Measurements from ENCODE around the gene RAB10. TPM values are rescaled to one million over a fixed set of nuclear protein-coding genes. Genes with fewer than 3 reads are reported as not detected.
"Not testable (repeated sequence)": the region's sequence is repeated elsewhere in the genome, so short reads cannot be mapped to it uniquely, and the experiment has no call there.

RAB10 gene
- total RNA-seq, 2 donors from 2014 or later: 73.9 to 80.8 TPM

DNA sequence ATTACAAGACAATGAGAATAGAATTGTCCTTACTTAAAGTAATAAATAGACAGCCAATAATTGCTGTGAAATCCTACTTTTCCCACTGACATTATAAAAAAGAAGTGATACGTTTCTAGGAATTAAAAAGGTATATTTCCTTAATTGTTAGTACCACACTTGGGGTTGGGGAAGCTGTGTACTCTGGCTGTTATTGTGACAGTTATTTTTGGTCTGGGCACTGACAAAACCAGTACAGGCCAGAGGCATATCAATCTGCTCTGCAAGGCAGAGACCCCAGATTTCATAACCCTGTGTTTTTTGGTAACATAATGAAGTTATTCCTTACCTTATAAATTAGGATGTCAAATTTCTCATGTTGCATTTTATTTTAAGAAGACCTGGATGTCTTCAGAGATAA is 66.5 kb downstream of the RAB10 start:
- ATAC-seq (ENCODE audit: insufficient number of reproducible peaks, low FRiP score, low read depth): no peak

DNA sequence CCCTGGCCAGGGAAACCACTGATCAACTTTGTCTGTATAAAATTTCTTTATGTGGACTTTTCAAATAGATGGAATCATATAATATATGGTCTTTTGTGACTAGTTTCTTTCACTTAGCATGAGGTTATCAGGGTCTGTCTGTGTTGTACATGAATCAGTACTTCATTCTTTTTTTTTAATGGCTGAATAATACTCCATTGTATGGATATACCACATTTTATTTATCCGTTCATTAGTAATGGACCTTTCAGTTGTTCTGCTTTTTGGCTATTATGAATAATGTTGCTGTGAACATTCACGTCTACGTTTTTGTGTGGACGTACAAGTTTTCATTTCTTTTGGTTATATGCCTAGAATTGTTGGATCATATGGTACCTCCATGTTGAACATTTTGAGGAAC is 69.9 kb downstream of the RAB10 start:
- no peak for ATAC-seq (ENCODE audit: insufficient number of reproducible peaks, low FRiP score, low read depth)
- no peak for DNase-seq (ENCODE audit: low spot score)
- Histone ChIP-seq H3K27me3 (replicated peaks; ENCODE audit: insufficient read depth) (no peaks in the 10 kb centered on the region), H3K36me3 (peaks cover 5% of the 10 kb centered on the region), H3K4me1 (ENCODE audit: control insufficient read depth in 1 of 2, low read depth in 2 of 2) (peaks cover 0 to 15% of the 10 kb centered on the region in 2 donors), H3K9me3 (peaks cover 2% of the 10 kb centered on the region), H3K27ac (no peak overlapping the region), H3K4me3 (no peak overlapping the region)
- TF ChIP-seq, protein P1, sequence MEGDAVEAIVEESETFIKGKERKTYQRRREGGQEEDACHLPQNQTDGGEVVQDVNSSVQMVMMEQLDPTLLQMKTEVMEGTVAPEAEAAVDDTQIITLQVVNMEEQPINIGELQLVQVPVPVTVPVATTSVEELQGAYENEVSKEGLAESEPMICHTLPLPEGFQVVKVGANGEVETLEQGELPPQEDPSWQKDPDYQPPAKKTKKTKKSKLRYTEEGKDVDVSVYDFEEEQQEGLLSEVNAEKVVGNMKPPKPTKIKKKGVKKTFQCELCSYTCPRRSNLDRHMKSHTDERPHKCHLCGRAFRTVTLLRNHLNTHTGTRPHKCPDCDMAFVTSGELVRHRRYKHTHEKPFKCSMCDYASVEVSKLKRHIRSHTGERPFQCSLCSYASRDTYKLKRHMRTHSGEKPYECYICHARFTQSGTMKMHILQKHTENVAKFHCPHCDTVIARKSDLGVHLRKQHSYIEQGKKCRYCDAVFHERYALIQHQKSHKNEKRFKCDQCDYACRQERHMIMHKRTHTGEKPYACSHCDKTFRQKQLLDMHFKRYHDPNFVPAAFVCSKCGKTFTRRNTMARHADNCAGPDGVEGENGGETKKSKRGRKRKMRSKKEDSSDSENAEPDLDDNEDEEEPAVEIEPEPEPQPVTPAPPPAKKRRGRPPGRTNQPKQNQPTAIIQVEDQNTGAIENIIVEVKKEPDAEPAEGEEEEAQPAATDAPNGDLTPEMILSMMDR (IDR thresholded peaks at IDR 0.05): no peak

More for the DNA sequence above, 66.5 kb downstream of the RAB10 start:
- Histone ChIP-seq H3K27ac (no peak overlapping the region), H3K27me3 (replicated peaks; ENCODE audit: insufficient read depth) (no peaks in the 10 kb centered on the region), H3K4me3 (no peak overlapping the region), H3K4me1 (ENCODE audit: control insufficient read depth in 1 of 2, low read depth in 2 of 2) (peaks cover 0 to 18% of the 10 kb centered on the region in 2 donors), H3K36me3 (peaks cover 5% of the 10 kb centered on the region), H3K9me3 (peaks cover 2% of the 10 kb centered on the region)
- DNase-seq (ENCODE audit: low spot score): no peak
- TF ChIP-seq, protein P1 (IDR thresholded peaks at IDR 0.05): no peak

GRCh38 chr2:26108701-26109100 is 74.8 kb downstream of the RAB10 start:
- H3K4me3 ChIP-seq; H3K27ac ChIP-seq; ATAC-seq (ENCODE audit: insufficient number of reproducible peaks, low FRiP score, low read depth): not testable (repeated sequence)

DNA sequence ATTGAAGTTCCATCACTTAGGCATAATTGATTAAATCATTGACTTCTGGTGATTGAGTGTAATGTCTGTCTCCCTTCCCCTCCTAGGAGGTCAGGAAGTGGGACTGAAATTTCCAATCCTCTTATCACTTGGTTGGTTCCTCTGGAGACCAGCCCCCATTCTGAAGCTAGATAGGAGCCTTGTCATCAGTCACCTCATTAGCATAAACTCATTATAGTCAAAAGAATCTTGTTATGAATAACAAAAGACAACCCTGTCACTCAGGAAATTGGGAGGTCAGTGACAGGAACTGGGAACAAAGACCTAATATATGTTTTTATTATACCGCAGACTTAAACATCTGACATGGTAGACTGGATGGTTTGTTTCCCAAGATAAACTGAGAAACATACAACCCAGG is 78.3 kb downstream of the RAB10 start:
- no peak for ATAC-seq (ENCODE audit: insufficient number of reproducible peaks, low FRiP score, low read depth)
- TF ChIP-seq, protein P1 (IDR thresholded peaks at IDR 0.05): no peak

More at GRCh38 chr2:26108701-26109100, 74.8 kb downstream of the RAB10 start:
- H3K27me3 ChIP-seq (replicated peaks; ENCODE audit: insufficient read depth); DNase-seq (ENCODE audit: low spot score); H3K9me3 ChIP-seq; H3K4me1 ChIP-seq (ENCODE audit: control insufficient read depth in 1 of 2, low read depth in 2 of 2): not testable (repeated sequence)
- peaks cover 12% of the 10 kb centered on the region for H3K36me3 ChIP-seq

DNA sequence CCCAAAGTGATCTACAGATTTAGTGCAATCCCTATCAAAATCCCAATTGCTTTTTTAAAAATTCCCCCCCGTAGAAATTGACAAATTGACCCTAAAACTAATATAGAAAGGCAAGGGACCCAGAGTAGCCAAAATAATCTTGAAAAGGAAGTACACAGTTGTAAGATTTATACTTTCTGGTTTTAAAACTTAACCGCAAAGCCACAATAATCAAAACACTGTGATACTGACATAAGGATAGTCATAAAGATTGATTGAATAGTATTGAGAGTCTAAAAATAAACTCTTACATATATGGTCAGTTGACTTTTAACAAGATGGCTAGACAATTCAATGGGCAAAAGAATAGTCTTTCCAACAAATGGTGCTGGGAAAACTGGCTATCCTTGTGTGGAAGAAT is 80.3 kb downstream of the RAB10 start:
- ATAC-seq (ENCODE audit: insufficient number of reproducible peaks, low FRiP score, low read depth) (no peak), DNase-seq (ENCODE audit: low spot score) (no peak)
- TF ChIP-seq, protein P1 (IDR thresholded peaks at IDR 0.05): no peak
- Histone ChIP-seq H3K27me3 (replicated peaks; ENCODE audit: insufficient read depth) (no peaks in the 10 kb centered on the region), H3K4me1 (ENCODE audit: control insufficient read depth in 1 of 2, low read depth in 2 of 2) (no peaks in the 10 kb centered on the region), H3K36me3 (peaks cover 8% of the 10 kb centered on the region), H3K9me3 (no peaks in the 10 kb centered on the region), H3K27ac (no peak overlapping the region), H3K4me3 (no peak overlapping the region)

More for the DNA sequence above, 78.3 kb downstream of the RAB10 start:
- H3K36me3 ChIP-seq: peaks cover 8% of the 10 kb centered on the region
- no peaks in the 10 kb centered on the region for H3K4me1 ChIP-seq (ENCODE audit: control insufficient read depth in 1 of 2, low read depth in 2 of 2)
- no peaks in the 10 kb centered on the region for H3K9me3 ChIP-seq
- H3K27ac ChIP-seq: no peak overlapping the region
- H3K4me3 ChIP-seq: no peak overlapping the region
- H3K27me3 ChIP-seq (replicated peaks; ENCODE audit: insufficient read depth): no peaks in the 10 kb centered on the region
- DNase-seq (ENCODE audit: low spot score): no peak

DNA sequence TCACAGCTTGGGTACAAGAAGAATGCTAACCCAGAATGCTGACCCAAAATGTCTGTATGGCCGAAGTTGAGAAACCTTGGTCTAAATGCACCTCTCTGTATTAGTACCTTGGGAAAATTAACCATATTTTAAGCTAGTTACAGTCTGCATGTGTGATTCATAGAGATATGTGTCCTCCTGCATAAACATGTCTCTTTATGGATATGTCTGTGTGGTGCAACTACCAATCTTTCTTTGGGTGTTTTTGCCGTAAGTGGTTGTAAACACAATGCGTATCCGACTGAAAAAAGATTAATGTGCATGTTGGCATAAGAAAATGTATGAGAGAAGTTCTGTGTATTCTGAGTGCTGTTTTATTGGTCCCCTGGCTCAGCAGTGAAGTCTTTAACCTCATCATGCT is 84.8 kb downstream of the RAB10 start:
- DNase-seq (ENCODE audit: low spot score): no peak
- Histone ChIP-seq H3K27me3 (replicated peaks; ENCODE audit: insufficient read depth) (no peaks in the 10 kb centered on the region), H3K9me3 (no peaks in the 10 kb centered on the region), H3K4me1 (ENCODE audit: control insufficient read depth in 1 of 2, low read depth in 2 of 2) (no peaks in the 10 kb centered on the region), H3K36me3 (no peaks in the 10 kb centered on the region), H3K27ac (no peak overlapping the region), H3K4me3 (no peak overlapping the region)
- TF ChIP-seq, protein P1 (IDR thresholded peaks at IDR 0.05): no peak
- ATAC-seq (ENCODE audit: insufficient number of reproducible peaks, low FRiP score, low read depth): no peak
